A549 (cell line): ENCODE results near the gene MRPS16. TPM values are rescaled to one million over a fixed set of nuclear protein-coding genes. Genes with fewer than 3 reads are reported as not detected.

Experiments
- polyA plus RNA-seq, 4 experiments: library from polyadenylated mRNA; depleted of rRNA in 3 of 4; stranded (reverse); fragments of >200 nt; fragmentation: RNase III in 1 of 4; extraction: RNeasy Plus Mini Kit Qiagen cat#74134 plus additional on column Dnase treatment in 1 of 4; gene quantifications; 2 replicates in 3 of 4; 3 replicates in 1 of 4; pipeline ENCODE4 v1.2.3, GENCODE V29; 2011 to 2017
- small RNA-seq, 6 experiments: library from RNA; depleted of rRNA; stranded (forward); fragments of <200 nt; gene quantifications; one replicate each; pipeline ENCODE3, GENCODE V24; 2012

Gene MRPS16
- polyA plus RNA-seq, 2 of the 4 experiments (the other 2 are of a cell fraction), result 132 to 160 TPM

Small RNA genes lying within 50 kb of the gene (small RNA-seq; reads per million reads assigned to genes)
- gene RNU6-833P, result 0 reads per million in 6 experiments

Other genes with a start within 250 kb of the MRPS16 start
- 46.1 and 49.0 TPM in 2 replicates for gene P4HA1, start 155.8 kb downstream of the MRPS16 start, polyA plus RNA-seq (2011; rRNA removed)
- 20.6 to 23.7 TPM (median 22.6 TPM) in 3 replicates for gene P4HA1, start 155.8 kb downstream of the MRPS16 start, polyA plus RNA-seq (2017; fragmentation: RNase III; extraction: RNeasy Plus Mini Kit Qiagen cat#74134 plus additional on column Dnase treatment)
- 4.9 TPM in 2 replicates for gene NUDT13, start 142.2 kb downstream of the MRPS16 start, polyA plus RNA-seq (2011; rRNA removed)
- gene NUDT13, start 142.2 kb downstream of the MRPS16 start, polyA plus RNA-seq (2017; fragmentation: RNase III; extraction: RNeasy Plus Mini Kit Qiagen cat#74134 plus additional on column Dnase treatment), result 3.5 to 4.3 TPM (median 3.8 TPM) in 3 replicates
- gene ECD, start 84.6 kb downstream of the MRPS16 start, polyA plus RNA-seq (2011; rRNA removed), result 53.3 and 53.6 TPM in 2 replicates
- gene ECD, start 84.6 kb downstream of the MRPS16 start, polyA plus RNA-seq (2017; fragmentation: RNase III; extraction: RNeasy Plus Mini Kit Qiagen cat#74134 plus additional on column Dnase treatment), result 26.5 to 29.1 TPM (median 27.1 TPM) in 3 replicates
- 25.5 and 26.7 TPM in 2 replicates for gene FAM149B1, start 84.5 kb downstream of the MRPS16 start, polyA plus RNA-seq (2011; rRNA removed)
- gene FAM149B1, start 84.5 kb downstream of the MRPS16 start, polyA plus RNA-seq (2017; fragmentation: RNase III; extraction: RNeasy Plus Mini Kit Qiagen cat#74134 plus additional on column Dnase treatment), result 6.9 to 8.4 TPM (median 7.0 TPM) in 3 replicates
- gene DNAJC9, start 5.4 kb downstream of the MRPS16 start, polyA plus RNA-seq (2011; rRNA removed), result 42.7 and 56.3 TPM in 2 replicates
- gene DNAJC9, start 5.4 kb downstream of the MRPS16 start, polyA plus RNA-seq (2017; fragmentation: RNase III; extraction: RNeasy Plus Mini Kit Qiagen cat#74134 plus additional on column Dnase treatment), result 45.6 to 47.4 TPM (median 46.0 TPM) in 3 replicates
- 0.95 and 0.98 TPM in 2 replicates for gene CFAP70, start 106.2 kb upstream of the MRPS16 start, polyA plus RNA-seq (2011; rRNA removed)
- gene CFAP70, start 106.2 kb upstream of the MRPS16 start, polyA plus RNA-seq (2017; fragmentation: RNase III; extraction: RNeasy Plus Mini Kit Qiagen cat#74134 plus additional on column Dnase treatment), result 0.28 to 0.34 TPM (median 0.32 TPM) in 3 replicates
- 150 and 161 TPM in 2 replicates for gene ANXA7, start 161.4 kb upstream of the MRPS16 start, polyA plus RNA-seq (2011; rRNA removed)
- gene ANXA7, start 161.4 kb upstream of the MRPS16 start, polyA plus RNA-seq (2017; fragmentation: RNase III; extraction: RNeasy Plus Mini Kit Qiagen cat#74134 plus additional on column Dnase treatment), result 96.0 to 98.0 TPM (median 96.2 TPM) in 3 replicates
- 1.1 TPM in 2 replicates for gene MSS51, start 180.9 kb upstream of the MRPS16 start, polyA plus RNA-seq (2011; rRNA removed)
- 0.47 to 0.53 TPM (median 0.49 TPM) in 3 replicates for gene MSS51, start 180.9 kb upstream of the MRPS16 start, polyA plus RNA-seq (2017; fragmentation: RNase III; extraction: RNeasy Plus Mini Kit Qiagen cat#74134 plus additional on column Dnase treatment)
- 25.4 and 25.7 TPM in 2 replicates for gene PPP3CB, start 243.4 kb upstream of the MRPS16 start, polyA plus RNA-seq (2011; rRNA removed)
- 20.8 to 22.2 TPM (median 21.6 TPM) in 3 replicates for gene PPP3CB, start 243.4 kb upstream of the MRPS16 start, polyA plus RNA-seq (2017; fragmentation: RNase III; extraction: RNeasy Plus Mini Kit Qiagen cat#74134 plus additional on column Dnase treatment)